ENCODE measurements around the gene ARHGAP23. TPM values are rescaled to one million over a fixed set of nuclear protein-coding genes. Genes with fewer than 3 reads are reported as not detected.

The ARHGAP23 gene
- total and polyA plus RNA-seq, 10 of the 15 experiments (the other 5 are each of a cell fraction or from before 2014, with no cell fraction given), result 0.23 to 5.8 (median 2.1) TPM

GRCh38 chr17:38402897-38403296 lies 25.4 kb upstream of the ARHGAP23 start (continued):
- no peak for TF ChIP-seq CUX1 (IDR thresholded peaks at IDR 0.05; ENCODE audit: insufficient replicate concordance, low read depth, low read length)

GRCh38 chr17:38403491-38403890 lies 24.8 kb upstream of the ARHGAP23 start:
- H3K27ac ChIP-seq (ENCODE audit: control insufficient read depth, insufficient read depth), result no peak overlapping the region
- CTCF ChIA-PET, result interaction anchor here (1.5 to 3.5 kb wide), 4 partner anchors 11 to 54 kb away, joined by 3 to 20 read pairs (median 10); no protein-coding TSS in a partner anchor
- no peak for ATAC-seq
- RAD21 ChIA-PET (ENCODE audit: unreplicated experiment), result interaction anchor here (0.8 kb wide), 1 partner anchor 55 kb away, joined by 4 read pairs; no protein-coding TSS in a partner anchor
- no peak for TF ChIP-seq POLR2A (IDR thresholded peaks at IDR 0.05; ENCODE audit: low read depth, low read length)
- TF ChIP-seq PML (IDR thresholded peaks at IDR 0.05; ENCODE audit: low read length), result no peak
- no peak for TF ChIP-seq FOXK2 (IDR thresholded peaks at IDR 0.05)
- TF ChIP-seq CHD4 (IDR thresholded peaks at IDR 0.05), result no peak
- TF ChIP-seq NR2C1 (IDR thresholded peaks at IDR 0.05), result no peak
- TF ChIP-seq CBX5 (IDR thresholded peaks at IDR 0.05; ENCODE audit: low read depth), result no peak
- no peak for TF ChIP-seq MEF2A (IDR thresholded peaks at IDR 0.05; ENCODE audit: insufficient read depth, low read depth, low read length)
- no peak for TF ChIP-seq SMAD5 (IDR thresholded peaks at IDR 0.05; ENCODE audit: low read depth)
- TF ChIP-seq SMARCA5 (IDR thresholded peaks at IDR 0.05), result no peak
- TF ChIP-seq ETV6 (conservative IDR thresholded peaks at IDR 0.05 in 1 of 2, IDR thresholded peaks at IDR 0.05 in 1 of 2; ENCODE audit: borderline replicate concordance in 1 of 2, low read depth in 1 of 2), result no peak
- no peak for TF ChIP-seq JUNB (IDR thresholded peaks at IDR 0.05)
- TF ChIP-seq SMC3 (IDR thresholded peaks at IDR 0.05; ENCODE audit: borderline replicate concordance, low read length), result no peak
- no peak for TF ChIP-seq EED (IDR thresholded peaks at IDR 0.05; ENCODE audit: low read depth)
- no peak for TF ChIP-seq ZNF384 (IDR thresholded peaks at IDR 0.05; ENCODE audit: borderline replicate concordance, low read depth, low read length)
- H3K9ac ChIP-seq (ENCODE audit: control insufficient read depth, insufficient read depth, low read length), result no peak overlapping the region
- H2AFZ ChIP-seq (ENCODE audit: control insufficient read depth, low read depth, low read length), result no peak overlapping the region
- intact Hi-C loops (cut with micrococcal nuclease; ENCODE audit: unreplicated experiment), result no loop called here
- no peaks in the 10 kb centered on the region for H3K4me1 ChIP-seq (ENCODE audit: control insufficient read depth, insufficient read depth, low read length)
- no peak for DNase-seq (ENCODE audit: low read depth, low spot score)
- H3K4me2 ChIP-seq (ENCODE audit: control insufficient read depth, insufficient read depth), result no peak overlapping the region
- POLR2A ChIA-PET, result interaction anchor here (1.2 kb wide), 1 partner anchor 50 kb away, joined by 3 read pairs; no protein-coding TSS in a partner anchor
- H4K20me1 ChIP-seq (ENCODE audit: control insufficient read depth, insufficient read depth), result no peaks in the 10 kb centered on the region
- H3K36me3 ChIP-seq (ENCODE audit: control insufficient read depth in 2 of 2, insufficient read depth in 2 of 2, low read length in 1 of 2), result peaks cover 3 to 6% of the 10 kb centered on the region in 2 experiments; a peak in 3 of 4 replicates
- in situ Hi-C loops (cut with MboI), result no loop called here
- FAIRE-seq, result no peak
- SMC1A ChIA-PET (ENCODE audit: uncharacterized antibody, unreplicated experiment), result interaction anchor here (1.0 kb wide), 1 partner anchor 55 kb away, joined by 4 read pairs; no protein-coding TSS in a partner anchor
- no peaks in the 10 kb centered on the region for H3K27me3 ChIP-seq (replicated peaks in 1 of 2; ENCODE audit: control insufficient read depth in 2 of 2, insufficient read depth in 2 of 2, low read length in 1 of 2)
- H3K79me2 ChIP-seq (ENCODE audit: control insufficient read depth, insufficient read depth, low read length), result no peaks in the 10 kb centered on the region
- 79% methylated on average over 4 of the region's 4 CpGs for WGBS (ENCODE audit: insufficient coverage, insufficient replicate concordance, low lambda C conversion rate, missing lambda C conversion rate)
- no TSS peak for BruUV-seq (replicated peaks)
- H3K9me3 ChIP-seq (replicated peaks; ENCODE audit: control insufficient read depth, insufficient read depth, low read length), result no peaks in the 10 kb centered on the region
- no peak overlapping the region for H3K4me3 ChIP-seq
